Ectodermal cell (in vitro differentiated cells): ENCODE results near the gene AIF1.

Experiments
- H3K27ac ChIP-seq: 2 replicates; pipeline ENCODE4 v1.7.0; 2013; ENCODE audit warnings: mild to moderate bottlenecking, low read depth, low read length; ENCODE audit not compliant: insufficient read depth, poor library complexity, severe bottlenecking
- H3K27me3 ChIP-seq: 2 replicates; pipeline ENCODE4 v1.7.0; 2013; ENCODE audit warnings: mild to moderate bottlenecking, low read length; ENCODE audit not compliant: insufficient read depth, control insufficient read depth, poor library complexity, severe bottlenecking
- H3K36me3 ChIP-seq: one replicate; pipeline ENCODE4 v1.7.0; 2013; ENCODE audit warnings: low read length; ENCODE audit not compliant: control insufficient read depth, insufficient read depth
- H3K4me1 ChIP-seq: one replicate; pipeline ENCODE4 v1.7.0; 2013; ENCODE audit warnings: low read length; ENCODE audit not compliant: control insufficient read depth, insufficient read depth
- H3K4me3 ChIP-seq: 2 replicates; pipeline ENCODE4 v1.7.0; 2013; ENCODE audit warnings: low read depth, low read length, control low read depth; ENCODE audit not compliant: insufficient read depth
- H3K9me3 ChIP-seq: 2 replicates; pipeline ENCODE4 v1.7.0; 2013; ENCODE audit warnings: mild to moderate bottlenecking, low read length, moderate library complexity; ENCODE audit not compliant: control insufficient read depth
- WGBS, 2 experiments: methylation state at CpG; one replicate each; pipeline ENCODE4 v1.1.7; 2013; ENCODE audit warnings: missing lambda C conversion rate in 2 of 2; 5-methylcytosine and 5-hydroxymethylcytosine counted together

The AIF1 gene

GRCh38 chr6:31621991-31622390 lies 7.0 kb downstream of the AIF1 start:
- no peak overlapping the region for H3K27ac ChIP-seq
- WGBS, 2 experiments = 39 to 44% methylated on average over 4 of the region's 4 CpGs
- peaks cover 45% of the 10 kb centered on the region for H3K36me3 ChIP-seq
- no peaks in the 10 kb centered on the region for H3K27me3 ChIP-seq
- H3K9me3 ChIP-seq = no peaks in the 10 kb centered on the region
- peak overlapping the region; percentile 79 for H3K4me3 ChIP-seq
- peaks cover 10% of the 10 kb centered on the region for H3K4me1 ChIP-seq

- Histone ChIP-seq H3K27ac (no peak overlapping the region), H3K27me3 (no peaks in the 10 kb centered on the region), H3K9me3 (no peaks in the 10 kb centered on the region), H3K4me3 (peak overlapping the region; percentile 79), H3K4me1 (peaks cover 10% of the 10 kb centered on the region), H3K36me3 (peaks cover 51% of the 10 kb centered on the region)
- 92 to 94% methylated on average over 10 of the region's 10 CpGs for WGBS, 2 experiments
Observed at GRCh38 chr6:31622684-31623091, 7.7 kb downstream of the AIF1 start.

GRCh38 chr6:31624070-31624469 lies 9.0 kb downstream of the AIF1 start:
- Histone ChIP-seq H3K36me3 (peaks cover 65% of the 10 kb centered on the region), H3K4me3 (no peak overlapping the region), H3K4me1 (peaks cover 10% of the 10 kb centered on the region), H3K27ac (no peak overlapping the region), H3K27me3 (no peaks in the 10 kb centered on the region), H3K9me3 (no peaks in the 10 kb centered on the region)
- 97 to 99% methylated on average over 10 of the region's 10 CpGs for WGBS, 2 experiments

GRCh38 chr6:31626952-31627351 lies 11.9 kb downstream of the AIF1 start:
- Histone ChIP-seq H3K9me3 (no peaks in the 10 kb centered on the region), H3K4me1 (peaks cover 10% of the 10 kb centered on the region), H3K27me3 (no peaks in the 10 kb centered on the region), H3K27ac (no peak overlapping the region), H3K4me3 (no peak overlapping the region), H3K36me3 (peaks cover 93% of the 10 kb centered on the region)
- 95 to 97% methylated on average over 9 to 10 of the region's 10 CpGs for WGBS, 2 experiments

GRCh38 chr6:31627690-31628287 lies 12.8 kb downstream of the AIF1 start:
- no peaks in the 10 kb centered on the region for H3K9me3 ChIP-seq
- peaks cover 2% of the 10 kb centered on the region for H3K4me1 ChIP-seq
- H3K36me3 ChIP-seq = peaks cover 98% of the 10 kb centered on the region
- no peak overlapping the region for H3K27ac ChIP-seq
- H3K27me3 ChIP-seq = no peaks in the 10 kb centered on the region
- no peak overlapping the region for H3K4me3 ChIP-seq
- 94 to 97% methylated on average over 19 of the region's 19 CpGs for WGBS, 2 experiments

- Histone ChIP-seq H3K4me1 (no peaks in the 10 kb centered on the region), H3K36me3 (peaks cover 98% of the 10 kb centered on the region), H3K27me3 (no peaks in the 10 kb centered on the region), H3K27ac (no peak overlapping the region), H3K4me3 (no peak overlapping the region), H3K9me3 (no peaks in the 10 kb centered on the region)
- 94 to 96% methylated on average over 7 of the region's 7 CpGs for WGBS, 2 experiments
Observed at GRCh38 chr6:31629014-31629413, 14.0 kb downstream of the AIF1 start.

- H3K27me3 ChIP-seq = no peaks in the 10 kb centered on the region
- H3K4me3 ChIP-seq = no peak overlapping the region
- H3K9me3 ChIP-seq = no peaks in the 10 kb centered on the region
- 92 to 93% methylated on average over 25 of the region's 25 CpGs for WGBS, 2 experiments
- no peaks in the 10 kb centered on the region for H3K4me1 ChIP-seq
- peaks cover 98% of the 10 kb centered on the region for H3K36me3 ChIP-seq
- no peak overlapping the region for H3K27ac ChIP-seq
Observed at GRCh38 chr6:31630177-31630934, 15.3 kb downstream of the AIF1 start.

GRCh38 chr6:31631209-31631608 lies 16.2 kb downstream of the AIF1 start:
- no peaks in the 10 kb centered on the region for H3K9me3 ChIP-seq
- H3K27ac ChIP-seq = no peak overlapping the region
- no peak overlapping the region for H3K4me3 ChIP-seq
- peaks cover 98% of the 10 kb centered on the region for H3K36me3 ChIP-seq
- 95 to 96% methylated on average over 16 of the region's 16 CpGs for WGBS, 2 experiments
- H3K27me3 ChIP-seq = no peaks in the 10 kb centered on the region
- no peaks in the 10 kb centered on the region for H3K4me1 ChIP-seq

- no peak overlapping the region for H3K27ac ChIP-seq
- no peaks in the 10 kb centered on the region for H3K9me3 ChIP-seq
- H3K36me3 ChIP-seq = peaks cover 98% of the 10 kb centered on the region
- H3K4me1 ChIP-seq = no peaks in the 10 kb centered on the region
- H3K4me3 ChIP-seq = no peak overlapping the region
- WGBS, 2 experiments = 94 to 97% methylated on average over 32 of the region's 32 CpGs
- no peaks in the 10 kb centered on the region for H3K27me3 ChIP-seq
Observed at GRCh38 chr6:31631681-31632278, 16.7 kb downstream of the AIF1 start.

GRCh38 chr6:31632279-31632946 lies 17.4 kb downstream of the AIF1 start:
- H3K9me3 ChIP-seq = no peaks in the 10 kb centered on the region
- H3K36me3 ChIP-seq = peaks cover 97% of the 10 kb centered on the region
- WGBS, 2 experiments = 95 to 96% methylated on average over 26 of the region's 26 CpGs
- no peaks in the 10 kb centered on the region for H3K4me1 ChIP-seq
- H3K27me3 ChIP-seq = no peaks in the 10 kb centered on the region
- H3K4me3 ChIP-seq = no peak overlapping the region
- no peak overlapping the region for H3K27ac ChIP-seq
